Activated T-cell treated with anti-CD3 and anti-CD28 coated beads, Interleukin-2, amount 50 U/mL, for 24 hours (primary cell): ENCODE measurements around the gene ZNRF2.
"Not testable (repeated sequence)": the region's sequence is repeated elsewhere in the genome, so short reads cannot be mapped to it uniquely, and the experiment has no call there.

Experiments
- DNase-seq: peaks from one replicate; pipeline ENCODE4 v3.0.0-alpha.2; 2020
- H3K27ac Mint-ChIP-seq: 2 replicates; pipeline ENCODE4 v1.8.0; 2020; ENCODE audit warnings: mild to moderate bottlenecking, mixed read lengths
- H3K27me3 Mint-ChIP-seq: 2 replicates; pipeline ENCODE4 v1.8.0; 2020; ENCODE audit warnings: mixed read lengths
- H3K36me3 Mint-ChIP-seq: 2 replicates; pipeline ENCODE4 v1.8.0; 2020; ENCODE audit warnings: low read depth, mixed read lengths
- H3K4me1 Mint-ChIP-seq: 2 replicates; pipeline ENCODE4 v1.8.0; 2020; ENCODE audit warnings: low read depth, mixed read lengths
- H3K4me3 Mint-ChIP-seq: 2 replicates; pipeline ENCODE4 v1.8.0; 2020; ENCODE audit warnings: mild to moderate bottlenecking, moderate library complexity, mixed read lengths
- H3K9me3 Mint-ChIP-seq: 2 replicates; pipeline ENCODE4 v1.8.0; 2020; ENCODE audit warnings: mixed read lengths

ZNRF2 gene

GRCh38 chr7:30273552-30273951 is 10.8 kb upstream of the ZNRF2 start:
- H3K36me3 Mint-ChIP-seq, result no peaks in the 10 kb centered on the region
- H3K27me3 Mint-ChIP-seq, result no peaks in the 10 kb centered on the region
- no peaks in the 10 kb centered on the region for H3K9me3 Mint-ChIP-seq
- H3K4me1 Mint-ChIP-seq, result peaks cover 4% of the 10 kb centered on the region
- no peak overlapping the region for H3K4me3 Mint-ChIP-seq
- H3K27ac Mint-ChIP-seq, result no peak overlapping the region
- no peak for DNase-seq

GRCh38 chr7:30274641-30275040 is 9.8 kb upstream of the ZNRF2 start:
- no peaks in the 10 kb centered on the region for H3K27me3 Mint-ChIP-seq
- peaks cover 11% of the 10 kb centered on the region for H3K4me1 Mint-ChIP-seq
- H3K9me3 Mint-ChIP-seq, result no peaks in the 10 kb centered on the region
- H3K4me3 Mint-ChIP-seq, result no peak overlapping the region
- no peak overlapping the region for H3K27ac Mint-ChIP-seq
- H3K36me3 Mint-ChIP-seq, result no peaks in the 10 kb centered on the region
- no peak for DNase-seq

- DNase-seq, result peak; percentile 52
- peaks cover 16% of the 10 kb centered on the region for H3K4me1 Mint-ChIP-seq
- H3K9me3 Mint-ChIP-seq, result no peaks in the 10 kb centered on the region
- H3K4me3 Mint-ChIP-seq, result no peak overlapping the region
- no peaks in the 10 kb centered on the region for H3K36me3 Mint-ChIP-seq
- no peaks in the 10 kb centered on the region for H3K27me3 Mint-ChIP-seq
- H3K27ac Mint-ChIP-seq, result no peak overlapping the region
Observed at GRCh38 chr7:30276203-30276900, 8.0 kb upstream of the ZNRF2 start.

- Mint-ChIP-seq H3K4me1 (peaks cover 22% of the 10 kb centered on the region), H3K36me3 (no peaks in the 10 kb centered on the region), H3K9me3 (no peaks in the 10 kb centered on the region), H3K27me3 (no peaks in the 10 kb centered on the region), H3K27ac (no peak overlapping the region), H3K4me3 (no peak overlapping the region)
- no peak for DNase-seq
Observed at GRCh38 chr7:30278376-30278775, 6.0 kb upstream of the ZNRF2 start.

- DNase-seq, result no peak
- no peaks in the 10 kb centered on the region for H3K27me3 Mint-ChIP-seq
- H3K27ac Mint-ChIP-seq, result peak overlapping the region; percentile 71
- peaks cover 27% of the 10 kb centered on the region for H3K4me1 Mint-ChIP-seq
- H3K36me3 Mint-ChIP-seq, result no peaks in the 10 kb centered on the region
- H3K9me3 Mint-ChIP-seq, result no peaks in the 10 kb centered on the region
- no peak overlapping the region for H3K4me3 Mint-ChIP-seq
Observed at GRCh38 chr7:30278849-30279652, 5.3 kb upstream of the ZNRF2 start.

- Mint-ChIP-seq H3K9me3 (no peaks in the 10 kb centered on the region), H3K27ac (peak overlapping the region; percentile 71), H3K4me3 (no peak overlapping the region), H3K36me3 (no peaks in the 10 kb centered on the region), H3K4me1 (peaks cover 28% of the 10 kb centered on the region), H3K27me3 (no peaks in the 10 kb centered on the region)
- no peak for DNase-seq
Observed at GRCh38 chr7:30279653-30279904, 4.8 kb upstream of the ZNRF2 start.

GRCh38 chr7:30280631-30281030 is 3.8 kb upstream of the ZNRF2 start:
- Mint-ChIP-seq H3K27ac (no peak overlapping the region), H3K9me3 (no peaks in the 10 kb centered on the region), H3K27me3 (no peaks in the 10 kb centered on the region), H3K36me3 (no peaks in the 10 kb centered on the region), H3K4me1 (peaks cover 28% of the 10 kb centered on the region), H3K4me3 (no peak overlapping the region)
- no peak for DNase-seq

- no peaks in the 10 kb centered on the region for H3K27me3 Mint-ChIP-seq
- no peak for DNase-seq
- H3K27ac Mint-ChIP-seq, result no peak overlapping the region
- peaks cover 6% of the 10 kb centered on the region for H3K36me3 Mint-ChIP-seq
- H3K9me3 Mint-ChIP-seq, result no peaks in the 10 kb centered on the region
- peaks cover 32% of the 10 kb centered on the region for H3K4me1 Mint-ChIP-seq
- H3K4me3 Mint-ChIP-seq, result no peak overlapping the region
Observed at GRCh38 chr7:30281263-30281662, 3.1 kb upstream of the ZNRF2 start.

- Mint-ChIP-seq H3K27me3 (no peaks in the 10 kb centered on the region), H3K36me3 (peaks cover 8% of the 10 kb centered on the region), H3K9me3 (no peaks in the 10 kb centered on the region), H3K4me1 (peaks cover 35% of the 10 kb centered on the region), H3K27ac (no peak overlapping the region), H3K4me3 (no peak overlapping the region)
- no peak for DNase-seq
Observed at GRCh38 chr7:30281791-30282190, 2.6 kb upstream of the ZNRF2 start.

GRCh38 chr7:30282735-30283134 is 1.7 kb upstream of the ZNRF2 start:
- no peaks in the 10 kb centered on the region for H3K9me3 Mint-ChIP-seq
- H3K36me3 Mint-ChIP-seq, result peaks cover 8% of the 10 kb centered on the region
- no peaks in the 10 kb centered on the region for H3K27me3 Mint-ChIP-seq
- no peak overlapping the region for H3K4me3 Mint-ChIP-seq
- DNase-seq, result no peak
- H3K27ac Mint-ChIP-seq, result no peak overlapping the region
- H3K4me1 Mint-ChIP-seq, result peaks cover 42% of the 10 kb centered on the region

GRCh38 chr7:30285067-30285535 is 704 bp downstream of the ZNRF2 start:
- Mint-ChIP-seq H3K27me3 (no peaks in the 10 kb centered on the region), H3K4me1 (peaks cover 52% of the 10 kb centered on the region), H3K9me3 (no peaks in the 10 kb centered on the region), H3K27ac (peak overlapping the region; percentile 90), H3K36me3 (peaks cover 8% of the 10 kb centered on the region), H3K4me3 (peak overlapping the region; percentile 80)
- no peak for DNase-seq

- peak; percentile 73 for DNase-seq
- Mint-ChIP-seq H3K4me1 (peaks cover 55% of the 10 kb centered on the region), H3K27ac (peak overlapping the region; percentile 97), H3K27me3 (no peaks in the 10 kb centered on the region), H3K9me3 (no peaks in the 10 kb centered on the region), H3K4me3 (peak overlapping the region; percentile 94), H3K36me3 (peaks cover 8% of the 10 kb centered on the region)
Observed at GRCh38 chr7:30285536-30286284, 1.3 kb downstream of the ZNRF2 start.

GRCh38 chr7:30286749-30287148 is 2.4 kb downstream of the ZNRF2 start:
- DNase-seq, result no peak
- H3K36me3 Mint-ChIP-seq, result peaks cover 8% of the 10 kb centered on the region
- peaks cover 64% of the 10 kb centered on the region for H3K4me1 Mint-ChIP-seq
- H3K9me3 Mint-ChIP-seq, result no peaks in the 10 kb centered on the region
- H3K27me3 Mint-ChIP-seq, result no peaks in the 10 kb centered on the region
- H3K27ac Mint-ChIP-seq, result peak overlapping the region; percentile 97
- H3K4me3 Mint-ChIP-seq, result peak overlapping the region; percentile 94

GRCh38 chr7:30287625-30288024 is 3.2 kb downstream of the ZNRF2 start:
- H3K27me3 Mint-ChIP-seq, H3K9me3 Mint-ChIP-seq, H3K36me3 Mint-ChIP-seq, DNase-seq, H3K27ac Mint-ChIP-seq: not testable (repeated sequence)
- Mint-ChIP-seq H3K4me3 (peak overlapping the region; percentile 46), H3K4me1 (peaks cover 68% of the 10 kb centered on the region)

- H3K4me1 Mint-ChIP-seq, result peaks cover 64% of the 10 kb centered on the region
- H3K9me3 Mint-ChIP-seq, H3K36me3 Mint-ChIP-seq, DNase-seq, H3K27ac Mint-ChIP-seq, H3K27me3 Mint-ChIP-seq: not testable (repeated sequence)
- peak overlapping the region; percentile 13 for H3K4me3 Mint-ChIP-seq
Observed at GRCh38 chr7:30289634-30290033, 5.2 kb downstream of the ZNRF2 start.
